IMR-90 (cell line): Measurements from ENCODE around the gene WDR17. TPM values are rescaled to one million over a fixed set of nuclear protein-coding genes. Genes with fewer than 3 reads are reported as not detected.
A peak's percentile ranks its signal among the peaks of the same experiment; 100 is the strongest.
"Not testable (repeated sequence)": the region's sequence is repeated elsewhere in the genome, so short reads cannot be mapped to it uniquely, and the experiment has no call there.

Experiments used
- ATAC-seq: fragments of 200-7000 bp; cut with Tn5 transposase; 2 replicates; pipeline ENCODE4 v1.9.1; 2020; ENCODE audit warnings: low read depth, mild to moderate bottlenecking, moderate library complexity
- BruUV-seq: library from RNA; stranded (reverse); fragments of 400-500 nt; replicated peaks from 2 replicates; lab custom pipeline; 2021; lab: Mats Ljungman, UMichigan
- CTCF ChIA-PET: fragments of 300-600 bp; formaldehyde crosslinking; extraction: SDS; loops from one replicate; lab custom pipeline; 2021; ENCODE audit warnings: antibody characterized with exemption; lab: Yijun Ruan, JAX
- POLR2A ChIA-PET: fragments of 300-600 bp; sonication (Branson Sonifier 250); formaldehyde crosslinking; loops from one replicate; lab custom pipeline; 2022; ENCODE audit warnings: antibody characterized with exemption; ENCODE audit not compliant: unreplicated experiment; lab: Charles Lee
- DNase-seq: peaks from one replicate; pipeline ENCODE4 v3.0.0; 2013
- H2AFZ ChIP-seq: replicated peaks from 2 replicates; pipeline ENCODE3; 2013; ENCODE audit warnings: low read length, mild to moderate bottlenecking; ENCODE audit not compliant: poor library complexity
- H2AK5ac ChIP-seq: 2 replicates; pipeline ENCODE4 v1.6.1; 2013; ENCODE audit warnings: low read depth, low read length, inconsistent platforms
- H2AK9ac ChIP-seq: replicated peaks from 2 replicates; pipeline ENCODE3; 2013; ENCODE audit warnings: mild to moderate bottlenecking, low read depth, low read length, moderate library complexity; ENCODE audit not compliant: poor library complexity
- H2BK120ac ChIP-seq: 2 replicates; pipeline ENCODE4 v1.6.1; 2013; ENCODE audit warnings: low read depth, low read length, inconsistent platforms
- H2BK15ac ChIP-seq: 3 replicates; pipeline ENCODE4 v1.6.1; 2013; ENCODE audit warnings: low read depth, low read length, inconsistent platforms
- H2BK20ac ChIP-seq: 2 replicates; pipeline ENCODE4 v1.6.1; 2013; ENCODE audit warnings: low read depth, mild to moderate bottlenecking, inconsistent platforms, low read length, moderate library complexity
- H2BK5ac ChIP-seq: 2 replicates; pipeline ENCODE4 v1.6.1; 2013; ENCODE audit warnings: mild to moderate bottlenecking, low read depth, low read length, inconsistent platforms; ENCODE audit not compliant: poor library complexity, severe bottlenecking
- H3K14ac ChIP-seq: replicated peaks from 2 replicates; pipeline ENCODE4 v1.6.1; 2013; ENCODE audit warnings: low read depth, low read length, inconsistent platforms
- H3K18ac ChIP-seq: 2 replicates; pipeline ENCODE4 v1.6.1; 2013; ENCODE audit warnings: low read depth, low read length, control low read depth
- H3K23ac ChIP-seq: 2 replicates; pipeline ENCODE4 v1.6.1; 2013; ENCODE audit warnings: low read depth, low read length, inconsistent platforms
- H3K27ac ChIP-seq: 2 replicates; pipeline ENCODE4 v1.5.1; 2013; ENCODE audit warnings: mild to moderate bottlenecking, control low read depth, low read length; ENCODE audit not compliant: insufficient read depth
- H3K27me3 ChIP-seq: 2 replicates; pipeline ENCODE4 v1.6.1; 2013; ENCODE audit warnings: low read length; ENCODE audit not compliant: control insufficient read depth, insufficient read depth
- H3K36me3 ChIP-seq: 2 replicates; pipeline ENCODE4 v1.6.1; 2013; ENCODE audit warnings: low read length, mixed read lengths; ENCODE audit not compliant: control insufficient read depth, insufficient read depth
- H3K4ac ChIP-seq: 2 replicates; pipeline ENCODE4 v1.6.1; 2013; ENCODE audit warnings: low read depth, low read length, inconsistent platforms
- H3K4me1 ChIP-seq: 2 replicates; pipeline ENCODE4 v1.6.1; 2013; ENCODE audit warnings: low read length, mixed read lengths; ENCODE audit not compliant: control insufficient read depth, insufficient read depth
- H3K4me2 ChIP-seq: 2 replicates; pipeline ENCODE4 v1.6.1; 2013; ENCODE audit warnings: low read depth, mild to moderate bottlenecking, control low read depth, low read length, moderate library complexity
- H3K4me3 ChIP-seq: 2 replicates; pipeline ENCODE4 v1.5.1; 2013; ENCODE audit warnings: low read depth, mild to moderate bottlenecking, control low read depth, low read length, moderate library complexity; ENCODE audit not compliant: insufficient read depth
- H3K56ac ChIP-seq: 2 replicates; pipeline ENCODE4 v1.6.1; 2013; ENCODE audit warnings: low read length, inconsistent platforms; ENCODE audit not compliant: insufficient read depth; ENCODE audit errors: extremely low read depth
- H3K79me1 ChIP-seq, 2 experiments: 2 replicates each; pipeline ENCODE4 v1.6.1; 2013; ENCODE audit warnings: low read length in 2 of 2, inconsistent platforms in 1 of 2, low read depth in 1 of 2
- H3K9ac ChIP-seq: 2 replicates; pipeline ENCODE4 v1.6.1; 2013; ENCODE audit warnings: low read depth, low read length, control low read depth
- H3K9me1 ChIP-seq: 2 replicates; pipeline ENCODE4 v1.6.1; 2013; ENCODE audit warnings: low read length, inconsistent platforms; ENCODE audit not compliant: insufficient read depth
- H3K9me3 ChIP-seq: 2 replicates; pipeline ENCODE4 v1.6.1; 2013; ENCODE audit warnings: low read length; ENCODE audit not compliant: control insufficient read depth, insufficient read depth
- H4K20me1 ChIP-seq: 2 replicates; pipeline ENCODE4 v1.6.1; 2013; ENCODE audit warnings: low read length, inconsistent platforms; ENCODE audit not compliant: insufficient read depth
- H4K5ac ChIP-seq: 2 replicates; pipeline ENCODE4 v1.6.1; 2013; ENCODE audit warnings: mild to moderate bottlenecking, low read depth, low read length, control low read depth
- H4K8ac ChIP-seq, 2 experiments: 2 replicates each; pipeline ENCODE4 v1.6.1; 2013; ENCODE audit warnings: low read depth in 2 of 2, low read length in 2 of 2, control low read depth in 1 of 2, inconsistent platforms in 1 of 2
- H4K91ac ChIP-seq: 2 replicates; pipeline ENCODE4 v1.6.1; 2013; ENCODE audit warnings: low read depth, low read length, inconsistent platforms; ENCODE audit not compliant: insufficient read depth
- CEBPB ChIP-seq: IDR thresholded peaks from 2 replicates; pipeline ENCODE4 v1.6.1; 2012; ENCODE audit warnings: low read depth, low read length, improper control_type of control experiment
- CHD1 ChIP-seq: IDR thresholded peaks from 2 replicates; pipeline ENCODE4 v1.6.1; 2012; ENCODE audit warnings: low read depth, low read length, improper control_type of control experiment
- FOS ChIP-seq: fragments of 150-350 bp; IDR thresholded peaks from 2 replicates; pipeline ENCODE4 v1.6.1; 2016; ENCODE audit warnings: low read depth, low read length
- NFE2L2 ChIP-seq: fragments of 150-350 bp; IDR thresholded peaks from 2 replicates; pipeline ENCODE4 v1.6.1; 2016; ENCODE audit warnings: low read depth, mild to moderate bottlenecking, low read length
- POLR2A ChIP-seq: IDR thresholded peaks from 2 replicates; pipeline ENCODE4 v1.6.1; 2012; ENCODE audit warnings: mild to moderate bottlenecking, low read depth, low read length
- RCOR1 ChIP-seq: IDR thresholded peaks from 2 replicates; pipeline ENCODE4 v1.6.1; 2012; ENCODE audit warnings: mild to moderate bottlenecking, low read length, improper control_type of control experiment; ENCODE audit not compliant: insufficient replicate concordance
- WGBS, 2 experiments: methylation state at CpG; one replicate each; pipeline versions ENCODE4 v1.1.5 to v1.1.7; 2013; ENCODE audit warnings: missing lambda C conversion rate in 2 of 2; ENCODE audit not compliant: insufficient read length in 1 of 2; ENCODE audit errors: extremely low coverage in 2 of 2; 5-methylcytosine and 5-hydroxymethylcytosine counted together
- dilution Hi-C: fragments of 300-500 bp; cut with HindIII; formaldehyde crosslinking; loops from one replicate; pipeline ENCODE4 v1.14.3; 2018; ENCODE audit warnings: low sequenced_read_pairs; ENCODE audit not compliant: unreplicated experiment
- in situ Hi-C: fragments of 300-500 bp; cut with MboI; formaldehyde crosslinking; loops from 3 replicates; pipeline ENCODE4 v1.14.3; 2019; ENCODE audit warnings: low sequenced_read_pairs, inconsistent platforms, mixed read lengths
- intact Hi-C: fragments of 100-400 bp; cut with micrococcal nuclease; formaldehyde crosslinking; loops from 2 replicates; pipeline ENCODE4 v1.10.0; 2022
- polyA plus RNA-seq, 3 experiments: library from polyadenylated mRNA; depleted of rRNA; stranded (reverse); fragments of >200 nt; gene quantifications; 2 replicates each; pipeline ENCODE4 v1.2.3, GENCODE V29; 2012; ENCODE audit warnings: low replicate concordance in 1 of 3
- total RNA-seq: library from RNA; depleted of rRNA; stranded (reverse); fragments of >200 nt; gene quantifications from 2 replicates; pipeline ENCODE4 v1.2.3, GENCODE V29; 2012

Gene WDR17
- total and polyA plus RNA-seq, 2 of the 4 experiments (the other 2 are of a cell fraction), result 0.53 to 0.54 TPM

GRCh38 chr4:176210579-176211296, 145.1 kb downstream of the WDR17 start:
- whole genome bisulfite sequencing, 2 experiments, result 93% methylated on average over 2 of the region's 7 CpGs; no CpG with 5 or more reads in 1 of the 2 experiments
- BruUV-seq, result no TSS peak

GRCh38 chr4:176212351-176212750, 146.7 kb downstream of the WDR17 start:
- ATAC-seq, H3K4me1 ChIP-seq, DNase-seq, H3K27me3 ChIP-seq, H2BK120ac ChIP-seq, H3K27ac ChIP-seq, H3K4me3 ChIP-seq, H2BK15ac ChIP-seq, H3K36me3 ChIP-seq, H4K20me1 ChIP-seq, H3K79me1 ChIP-seq, H2BK20ac ChIP-seq, H3K4me2 ChIP-seq, H4K91ac ChIP-seq, H3K4ac ChIP-seq, H3K23ac ChIP-seq, dilution Hi-C loops, H3K9me1 ChIP-seq, H3K56ac ChIP-seq, H2AK5ac ChIP-seq, H4K8ac ChIP-seq, H4K5ac ChIP-seq, intact Hi-C loops, H3K14ac ChIP-seq, H2BK5ac ChIP-seq, H2AK9ac ChIP-seq, H3K9ac ChIP-seq, H2AFZ ChIP-seq, BruUV-seq, H3K18ac ChIP-seq, H3K9me3 ChIP-seq, in situ Hi-C loops: not testable (repeated sequence)
- CTCF ChIA-PET, result interaction anchor here (1.2 kb wide), 1 partner anchor 129 kb away, joined by 3 read pairs; no protein-coding TSS in a partner anchor
- no CpG with 5 or more reads among the region's 3 CpGs for WGBS, 2 experiments
- POLR2A ChIA-PET, result interaction anchor here (0.6 kb wide), 1 partner anchor 325 kb away, joined by 4 read pairs; no protein-coding TSS in a partner anchor

More at GRCh38 chr4:176210579-176211296, 145.1 kb downstream of the WDR17 start:
- H4K20me1 ChIP-seq, result no peaks in the 10 kb centered on the region
- H2AK9ac ChIP-seq, result no peak overlapping the region
- ChIA-PET CTCF (no interaction called here), POLR2A (interaction anchor here (0.5 kb wide), 1 partner anchor 548 kb away, joined by 5 read pairs; no protein-coding TSS in a partner anchor)
- H3K23ac ChIP-seq, result no peak overlapping the region
- H3K9me3 ChIP-seq, result no peaks in the 10 kb centered on the region
- no peak for ATAC-seq
- H2AFZ ChIP-seq, result peak overlapping the region; percentile 54
- dilution Hi-C loops (no loop called here), intact Hi-C loops (no loop called here), in situ Hi-C loops (no loop called here)
- H3K4me1 ChIP-seq, result no peaks in the 10 kb centered on the region
- no peak overlapping the region for H3K4ac ChIP-seq
- no peak for TF ChIP-seq FOS
- no peak for TF ChIP-seq CEBPB
- no peak for TF ChIP-seq CHD1
- no peak for TF ChIP-seq POLR2A
- TF ChIP-seq NFE2L2, result no peak
- TF ChIP-seq RCOR1, result no peak
- no peaks in the 10 kb centered on the region for H3K36me3 ChIP-seq
- H2BK5ac ChIP-seq, result no peak overlapping the region
- no peak overlapping the region; the same call in 1 of the 2 replicates for H2AK5ac ChIP-seq
- DNase-seq, result no peak
- H3K27ac ChIP-seq, result no peak overlapping the region
- H3K56ac ChIP-seq, result no peak overlapping the region
- no peak overlapping the region for H3K9ac ChIP-seq
- H4K8ac ChIP-seq, result no peak overlapping the region
- no peak overlapping the region for H3K4me3 ChIP-seq
- H2BK15ac ChIP-seq, result no peak overlapping the region
- no peaks in the 10 kb centered on the region for H3K27me3 ChIP-seq
- no peak overlapping the region for H2BK20ac ChIP-seq
- H3K14ac ChIP-seq, result no peak overlapping the region
- H3K4me2 ChIP-seq, result no peak overlapping the region
- H4K5ac ChIP-seq, result no peak overlapping the region
- no peak overlapping the region for H2BK120ac ChIP-seq
- no peaks in the 10 kb centered on the region for H3K79me1 ChIP-seq
- no peaks in the 10 kb centered on the region for H3K9me1 ChIP-seq
- no peak overlapping the region for H4K91ac ChIP-seq
- H3K18ac ChIP-seq, result no peak overlapping the region
